ENCODE measurements around the gene AOAH.

- no peak for TF ChIP-seq CREB1 (IDR thresholded peaks at IDR 0.05; ENCODE audit: low read depth)
- TF ChIP-seq RAD21 (IDR thresholded peaks at IDR 0.05; ENCODE audit: low read depth), result no peak
- no peak for TF ChIP-seq REST (IDR thresholded peaks at IDR 0.05; ENCODE audit: low read depth)
- TF ChIP-seq YY1 (IDR thresholded peaks at IDR 0.05; ENCODE audit: low read depth), result no peak
- TF ChIP-seq NFIC (IDR thresholded peaks at IDR 0.05), result no peak
- TF ChIP-seq EP300 (IDR thresholded peaks at IDR 0.05; ENCODE audit: borderline replicate concordance), result no peak
Observed at GRCh38 chr7:36724996-36725395, 702 bp upstream of the AOAH start.

Data from Ishikawa (cell line).